GM12878 (cell line): ENCODE measurements around the gene CNTN4.

ENCODE experiments used
- EZH2 ChIP-seq: IDR thresholded peaks from 2 replicates; pipeline ENCODE4 v1.6.1; 2012; ENCODE audit warnings: low read depth, mild to moderate bottlenecking, control low read depth, inconsistent platforms, low read length, borderline replicate concordance; ENCODE audit not compliant: control insufficient read depth
- JUND ChIP-seq: IDR thresholded peaks from 2 replicates; pipeline ENCODE4 v1.6.1; 2012; ENCODE audit warnings: low read depth, mild to moderate bottlenecking, low read length, improper control_type of control experiment, moderate library complexity
- MXI1 ChIP-seq: fragments of 150-350 bp; IDR thresholded peaks from 2 replicates; pipeline ENCODE4 v1.6.1; 2011; ENCODE audit warnings: low read depth, mild to moderate bottlenecking, inconsistent platforms, low read length, improper control_type of control experiment
- POLR2AphosphoS5 ChIP-seq: IDR thresholded peaks from 2 replicates; pipeline ENCODE4 v1.6.1; 2011; ENCODE audit warnings: mild to moderate bottlenecking, low read length, inconsistent platforms
- RB1 ChIP-seq: fragments of 450-650 bp; formaldehyde crosslinking; IDR thresholded peaks from 2 replicates; pipeline ENCODE4 v1.6.1; 2017; ENCODE audit warnings: mild to moderate bottlenecking, borderline replicate concordance
- TCF12 ChIP-seq: IDR thresholded peaks from 2 replicates; pipeline ENCODE4 v1.6.1; 2011; ENCODE audit warnings: low read depth, mild to moderate bottlenecking, low read length
- YY1 ChIP-seq: IDR thresholded peaks from 2 replicates; pipeline ENCODE4 v1.6.1; 2011; ENCODE audit warnings: low read depth, mild to moderate bottlenecking, low read length
- TF ChIP-seq, protein P1 (sequence below), 3 experiments: IDR thresholded peaks in 2 of 3; conservative IDR thresholded peaks in 1 of 3; 2 replicates each; pipeline ENCODE4 v1.5.1; 2011; ENCODE audit warnings: low read depth in 3 of 3, low read length in 3 of 3, mild to moderate bottlenecking in 3 of 3, control low read depth in 2 of 3, moderate library complexity in 2 of 3, inconsistent platforms in 1 of 3, mixed read lengths in 1 of 3; ENCODE audit not compliant: control insufficient read depth in 2 of 3, insufficient read depth in 1 of 3; ENCODE audit errors: extremely low read depth in 1 of 3
- TF ChIP-seq, protein P2 (sequence below): IDR thresholded peaks from 2 replicates; pipeline ENCODE4 v1.6.1; 2011; ENCODE audit warnings: borderline replicate concordance, low read depth, mild to moderate bottlenecking, moderate library complexity, low read length; ENCODE audit not compliant: insufficient read depth, poor library complexity, severe bottlenecking
- TF ChIP-seq, protein P3 (sequence below): IDR thresholded peaks from 2 replicates; pipeline ENCODE4 v1.6.1; 2012; ENCODE audit warnings: mild to moderate bottlenecking, low read depth, low read length
- TF ChIP-seq, protein P4 (sequence below): IDR thresholded peaks from 2 replicates; pipeline ENCODE4 v1.6.1; 2011; ENCODE audit warnings: low read depth, mild to moderate bottlenecking, low read length, moderate library complexity, borderline replicate concordance; ENCODE audit errors: extremely low read depth

DNA sequence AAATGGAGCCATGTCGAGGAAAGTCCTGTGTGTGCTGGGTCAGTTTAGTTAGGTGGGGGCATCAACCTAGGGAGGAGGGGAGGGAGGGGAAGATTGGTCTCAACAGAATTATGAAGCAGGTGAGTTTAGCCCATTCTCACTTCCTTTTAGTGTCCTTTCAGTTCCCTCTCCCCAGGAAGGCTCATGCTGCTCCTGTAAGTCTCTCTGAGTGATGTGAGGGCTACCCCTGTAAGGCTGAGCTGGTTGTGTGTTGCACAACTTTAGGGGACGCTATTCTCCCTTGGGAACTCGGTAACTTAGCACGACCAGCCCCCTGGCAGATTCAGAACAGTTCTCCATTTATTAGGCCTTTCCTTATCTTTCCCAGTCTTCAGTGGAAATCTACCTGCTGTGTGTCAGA, 990.4 kb downstream of the CNTN4 start:
- TF ChIP-seq, protein P1, sequence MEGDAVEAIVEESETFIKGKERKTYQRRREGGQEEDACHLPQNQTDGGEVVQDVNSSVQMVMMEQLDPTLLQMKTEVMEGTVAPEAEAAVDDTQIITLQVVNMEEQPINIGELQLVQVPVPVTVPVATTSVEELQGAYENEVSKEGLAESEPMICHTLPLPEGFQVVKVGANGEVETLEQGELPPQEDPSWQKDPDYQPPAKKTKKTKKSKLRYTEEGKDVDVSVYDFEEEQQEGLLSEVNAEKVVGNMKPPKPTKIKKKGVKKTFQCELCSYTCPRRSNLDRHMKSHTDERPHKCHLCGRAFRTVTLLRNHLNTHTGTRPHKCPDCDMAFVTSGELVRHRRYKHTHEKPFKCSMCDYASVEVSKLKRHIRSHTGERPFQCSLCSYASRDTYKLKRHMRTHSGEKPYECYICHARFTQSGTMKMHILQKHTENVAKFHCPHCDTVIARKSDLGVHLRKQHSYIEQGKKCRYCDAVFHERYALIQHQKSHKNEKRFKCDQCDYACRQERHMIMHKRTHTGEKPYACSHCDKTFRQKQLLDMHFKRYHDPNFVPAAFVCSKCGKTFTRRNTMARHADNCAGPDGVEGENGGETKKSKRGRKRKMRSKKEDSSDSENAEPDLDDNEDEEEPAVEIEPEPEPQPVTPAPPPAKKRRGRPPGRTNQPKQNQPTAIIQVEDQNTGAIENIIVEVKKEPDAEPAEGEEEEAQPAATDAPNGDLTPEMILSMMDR (IDR thresholded peaks at IDR 0.05 in 2 of 3, conservative IDR thresholded peaks at IDR 0.05 in 1 of 3; ENCODE audit: control insufficient read depth in 2 of 3, extremely low read depth in 1 of 3, insufficient read depth in 1 of 3, low read depth in 3 of 3, low read length in 3 of 3), result peak in 2 of 3 experiments; percentile 22 to 48; a peak in 4 of 6 replicates
- TF ChIP-seq TCF12, result no peak
- TF ChIP-seq, protein P2, sequence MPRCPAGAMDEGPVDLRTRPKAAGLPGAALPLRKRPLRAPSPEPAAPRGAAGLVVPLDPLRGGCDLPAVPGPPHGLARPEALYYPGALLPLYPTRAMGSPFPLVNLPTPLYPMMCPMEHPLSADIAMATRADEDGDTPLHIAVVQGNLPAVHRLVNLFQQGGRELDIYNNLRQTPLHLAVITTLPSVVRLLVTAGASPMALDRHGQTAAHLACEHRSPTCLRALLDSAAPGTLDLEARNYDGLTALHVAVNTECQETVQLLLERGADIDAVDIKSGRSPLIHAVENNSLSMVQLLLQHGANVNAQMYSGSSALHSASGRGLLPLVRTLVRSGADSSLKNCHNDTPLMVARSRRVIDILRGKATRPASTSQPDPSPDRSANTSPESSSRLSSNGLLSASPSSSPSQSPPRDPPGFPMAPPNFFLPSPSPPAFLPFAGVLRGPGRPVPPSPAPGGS, result no peak
- no peak for TF ChIP-seq MXI1
- TF ChIP-seq, protein P3, sequence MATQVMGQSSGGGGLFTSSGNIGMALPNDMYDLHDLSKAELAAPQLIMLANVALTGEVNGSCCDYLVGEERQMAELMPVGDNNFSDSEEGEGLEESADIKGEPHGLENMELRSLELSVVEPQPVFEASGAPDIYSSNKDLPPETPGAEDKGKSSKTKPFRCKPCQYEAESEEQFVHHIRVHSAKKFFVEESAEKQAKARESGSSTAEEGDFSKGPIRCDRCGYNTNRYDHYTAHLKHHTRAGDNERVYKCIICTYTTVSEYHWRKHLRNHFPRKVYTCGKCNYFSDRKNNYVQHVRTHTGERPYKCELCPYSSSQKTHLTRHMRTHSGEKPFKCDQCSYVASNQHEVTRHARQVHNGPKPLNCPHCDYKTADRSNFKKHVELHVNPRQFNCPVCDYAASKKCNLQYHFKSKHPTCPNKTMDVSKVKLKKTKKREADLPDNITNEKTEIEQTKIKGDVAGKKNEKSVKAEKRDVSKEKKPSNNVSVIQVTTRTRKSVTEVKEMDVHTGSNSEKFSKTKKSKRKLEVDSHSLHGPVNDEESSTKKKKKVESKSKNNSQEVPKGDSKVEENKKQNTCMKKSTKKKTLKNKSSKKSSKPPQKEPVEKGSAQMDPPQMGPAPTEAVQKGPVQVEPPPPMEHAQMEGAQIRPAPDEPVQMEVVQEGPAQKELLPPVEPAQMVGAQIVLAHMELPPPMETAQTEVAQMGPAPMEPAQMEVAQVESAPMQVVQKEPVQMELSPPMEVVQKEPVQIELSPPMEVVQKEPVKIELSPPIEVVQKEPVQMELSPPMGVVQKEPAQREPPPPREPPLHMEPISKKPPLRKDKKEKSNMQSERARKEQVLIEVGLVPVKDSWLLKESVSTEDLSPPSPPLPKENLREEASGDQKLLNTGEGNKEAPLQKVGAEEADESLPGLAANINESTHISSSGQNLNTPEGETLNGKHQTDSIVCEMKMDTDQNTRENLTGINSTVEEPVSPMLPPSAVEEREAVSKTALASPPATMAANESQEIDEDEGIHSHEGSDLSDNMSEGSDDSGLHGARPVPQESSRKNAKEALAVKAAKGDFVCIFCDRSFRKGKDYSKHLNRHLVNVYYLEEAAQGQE, result no peak
- TF ChIP-seq, protein P4, sequence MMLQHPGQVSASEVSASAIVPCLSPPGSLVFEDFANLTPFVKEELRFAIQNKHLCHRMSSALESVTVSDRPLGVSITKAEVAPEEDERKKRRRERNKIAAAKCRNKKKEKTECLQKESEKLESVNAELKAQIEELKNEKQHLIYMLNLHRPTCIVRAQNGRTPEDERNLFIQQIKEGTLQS, result no peak
- no peak for TF ChIP-seq EZH2
- no peak for TF ChIP-seq YY1
- no peak for TF ChIP-seq RB1
- no peak for TF ChIP-seq POLR2AphosphoS5
- TF ChIP-seq JUND, result no peak
